GM06990 (cell line): ENCODE data around the gene USP27X.
A peak's percentile ranks its signal among the peaks of the same experiment; 100 is the strongest.

Experiments
- DNase-seq: peaks from one replicate; pipeline ENCODE4 v3.0.0-alpha.2; 2011; ENCODE audit not compliant: insufficient read length; ENCODE audit errors: extremely low read depth
- H3K27me3 ChIP-seq: replicated peaks from 2 replicates; pipeline ENCODE4 v1.6.0; 2011; ENCODE audit warnings: low read length; ENCODE audit not compliant: control insufficient read depth, insufficient read depth
- H3K36me3 ChIP-seq: 2 replicates; pipeline ENCODE4 v1.5.1; 2011; ENCODE audit warnings: low read length; ENCODE audit not compliant: control insufficient read depth, insufficient read depth
- H3K4me3 ChIP-seq: replicated peaks from 2 replicates; pipeline ENCODE4 v1.5.1; 2011; ENCODE audit warnings: low read depth, mild to moderate bottlenecking, control low read depth, low read length
- CTCF ChIP-seq: IDR thresholded peaks from 2 replicates; pipeline ENCODE4 v1.5.1; 2011; ENCODE audit warnings: low read length, control low read depth, mild to moderate bottlenecking, inconsistent platforms; ENCODE audit not compliant: insufficient read depth, poor library complexity, severe bottlenecking

USP27X gene

GRCh38 chrX:49915361-49916222 lies 36.3 kb downstream of the USP27X start:
- peak; percentile 91 for TF ChIP-seq CTCF
- H3K36me3 ChIP-seq: no peaks in the 10 kb centered on the region
- DNase-seq: no peak
- no peaks in the 10 kb centered on the region for H3K27me3 ChIP-seq
- no peak overlapping the region for H3K4me3 ChIP-seq

- H3K27me3 ChIP-seq: no peaks in the 10 kb centered on the region
- TF ChIP-seq CTCF: peak; percentile 83
- no peak overlapping the region for H3K4me3 ChIP-seq
- H3K36me3 ChIP-seq: no peaks in the 10 kb centered on the region
- no peak for DNase-seq
Observed at GRCh38 chrX:49919617-49920016, 40.3 kb downstream of the USP27X start.

DNA sequence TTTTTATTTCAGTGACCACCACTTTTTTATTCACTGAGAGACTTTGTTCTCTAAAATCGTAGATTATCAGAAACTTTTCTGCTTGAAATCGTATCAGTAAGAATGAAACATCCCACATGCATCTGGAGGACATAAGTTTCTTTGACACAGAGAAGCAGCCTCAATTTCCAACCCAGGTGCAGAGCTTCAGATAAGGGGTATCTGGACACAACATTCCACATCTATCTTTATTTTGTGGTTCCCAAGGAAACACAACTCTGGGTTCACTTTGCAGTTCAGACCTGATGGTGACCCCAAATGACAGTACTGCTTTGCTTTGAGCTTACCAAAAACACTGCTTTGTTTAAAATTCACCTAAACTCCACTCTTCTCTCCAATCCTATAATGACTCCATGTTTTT lies 41.8 kb downstream of the USP27X start:
- Histone ChIP-seq H3K4me3 (no peak overlapping the region), H3K36me3 (no peaks in the 10 kb centered on the region), H3K27me3 (no peaks in the 10 kb centered on the region)
- no peak for DNase-seq
- TF ChIP-seq CTCF: no peak

DNA sequence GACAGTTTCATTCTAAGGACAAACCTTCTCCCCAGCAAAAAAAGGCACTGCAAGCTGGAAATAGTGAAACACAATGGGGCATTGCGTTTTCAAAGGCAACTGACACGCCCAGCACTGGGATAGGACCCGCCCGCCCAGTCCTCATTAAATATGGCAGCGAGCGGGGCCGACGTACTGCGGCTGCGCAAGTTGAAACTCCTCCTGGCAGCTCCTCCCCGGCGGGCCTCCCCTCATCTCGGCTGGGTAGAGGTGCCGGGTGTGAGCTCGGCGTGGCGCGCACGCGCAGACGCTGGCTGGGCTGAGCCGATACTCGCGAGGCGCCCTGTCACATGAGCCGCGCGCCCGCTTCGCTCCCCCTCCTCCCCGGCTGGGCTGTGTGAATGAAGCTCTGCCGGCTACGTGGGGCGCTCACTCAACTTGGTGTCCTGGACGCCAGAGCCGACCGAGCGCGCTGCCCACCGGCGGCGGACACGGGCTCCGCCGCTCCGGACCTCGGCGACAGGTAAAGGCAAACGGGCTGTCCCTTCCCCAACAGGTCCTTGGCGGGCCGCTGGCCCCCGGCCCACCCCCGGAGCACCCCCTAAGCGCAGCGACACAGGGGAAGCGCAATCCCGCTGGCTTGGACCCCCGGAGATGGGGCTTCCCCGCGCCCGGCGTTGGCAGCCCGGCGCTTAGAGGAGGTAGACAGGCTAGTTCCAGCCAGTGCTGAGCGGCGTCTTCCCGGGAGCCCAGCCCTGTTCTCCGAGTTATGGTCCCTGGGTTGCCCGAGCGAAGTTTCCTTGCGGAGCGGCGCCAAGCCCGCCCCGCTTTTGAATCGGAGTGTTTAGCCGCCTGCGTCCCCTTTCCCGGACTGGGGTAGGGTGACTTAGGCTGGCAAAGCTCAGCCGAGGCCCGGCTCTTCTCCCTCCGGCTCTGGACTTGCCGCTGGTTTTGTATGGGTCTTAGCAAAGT lies 43.3 kb downstream of the USP27X start, which contains the start of gene CLCN5:
Gene CLCN5 (plus strand): TSS at position 306 of the 951 bp plus-strand sequence. CDS start 2,703 bp downstream, outside the sequence.
- H3K4me3 ChIP-seq: peak within 1 kb of the TSS; percentile 72
- TF ChIP-seq CTCF: no peak
- H3K27me3 ChIP-seq: no peaks in the 10 kb centered on the region
- no peaks in the 10 kb centered on the region for H3K36me3 ChIP-seq
- peak; percentile 97 for DNase-seq

DNA sequence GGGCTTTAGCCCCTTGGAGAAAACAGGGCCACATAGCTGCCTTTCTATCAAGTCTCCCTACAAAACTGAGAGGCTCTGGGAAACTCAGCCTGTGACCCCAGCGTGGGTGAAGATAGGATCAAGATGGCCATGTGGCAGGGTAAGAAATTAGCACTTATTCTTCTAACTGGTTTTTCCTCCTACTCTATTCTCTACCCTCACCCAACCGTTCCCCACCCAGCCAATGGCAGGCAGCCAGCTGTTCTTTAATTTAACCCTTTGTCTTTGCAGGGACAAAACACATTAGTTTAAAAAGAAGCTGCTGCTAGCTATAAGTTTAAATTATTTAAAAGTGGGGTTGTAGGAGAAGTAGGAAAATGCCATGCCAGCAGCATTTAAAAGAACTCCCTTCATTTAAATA lies 45.9 kb downstream of the USP27X start:
- Histone ChIP-seq H3K27me3 (no peaks in the 10 kb centered on the region), H3K4me3 (no peak overlapping the region), H3K36me3 (no peaks in the 10 kb centered on the region)
- no peak for TF ChIP-seq CTCF
- no peak for DNase-seq
